ENCODE data around the gene HACL1.
A peak's percentile ranks its signal among the peaks of the same experiment; 100 is the strongest.

HACL1 gene

GRCh38 chr3:15637131-15637951 lies 36.0 kb upstream of the HACL1 start:
- peaks cover 0 to 14% (median 2%) of the 10 kb centered on the region in 5 donors for H3K36me3 ChIP-seq (ENCODE audit: control insufficient read depth in 5 of 5, insufficient read depth in 5 of 5, low read length in 5 of 5)
- no peaks in the 10 kb centered on the region for H3K9me3 ChIP-seq (ENCODE audit: control insufficient read depth in 5 of 5, low read length in 5 of 5)
- H3K27ac ChIP-seq (ENCODE audit: low read depth, low read length) = peak overlapping the region; percentile 88
- peaks cover 11 to 45% (median 38%) of the 10 kb centered on the region in 5 donors for H3K4me1 ChIP-seq (ENCODE audit: control insufficient read depth in 5 of 5, insufficient read depth in 5 of 5, low read length in 5 of 5)
- no peaks in the 10 kb centered on the region for H3K27me3 ChIP-seq (ENCODE audit: control insufficient read depth in 5 of 5, insufficient read depth in 4 of 5, low read length in 5 of 5)
- peak overlapping the region in 2 of 5 donors; percentile 35 to 58 for H3K9ac ChIP-seq (ENCODE audit: low read length in 5 of 5)
- H3K4me3 ChIP-seq (ENCODE audit: low read depth in 1 of 5, low read length in 5 of 5) = no peak overlapping the region

GRCh38 chr3:15636028-15636709 lies 34.8 kb upstream of the HACL1 start:
- peak overlapping the region; percentile 88 for H3K27ac ChIP-seq (ENCODE audit: low read depth, low read length)
- H3K27me3 ChIP-seq (ENCODE audit: control insufficient read depth in 5 of 5, insufficient read depth in 4 of 5, low read length in 5 of 5) = no peaks in the 10 kb centered on the region
- peaks cover 0 to 8% (median 0%) of the 10 kb centered on the region in 5 donors for H3K36me3 ChIP-seq (ENCODE audit: control insufficient read depth in 5 of 5, insufficient read depth in 5 of 5, low read length in 5 of 5)
- H3K9ac ChIP-seq (ENCODE audit: low read length in 5 of 5) = peak overlapping the region in 4 of 5 donors; percentile 4 to 48 (median 22)
- H3K9me3 ChIP-seq (ENCODE audit: control insufficient read depth in 5 of 5, low read length in 5 of 5) = no peaks in the 10 kb centered on the region
- peak overlapping the region in 4 of 5 donors; percentile 2 to 46 (median 18) for H3K4me3 ChIP-seq (ENCODE audit: low read depth in 1 of 5, low read length in 5 of 5)
- peaks cover 11 to 54% (median 42%) of the 10 kb centered on the region in 5 donors for H3K4me1 ChIP-seq (ENCODE audit: control insufficient read depth in 5 of 5, insufficient read depth in 5 of 5, low read length in 5 of 5)

GRCh38 chr3:15635121-15635661 lies 33.8 kb upstream of the HACL1 start:
- peak overlapping the region; percentile 88 for H3K27ac ChIP-seq (ENCODE audit: low read depth, low read length)
- H3K9me3 ChIP-seq (ENCODE audit: control insufficient read depth in 5 of 5, low read length in 5 of 5) = no peaks in the 10 kb centered on the region
- peak overlapping the region in 3 of 5 donors; percentile 2 to 29 (median 25) for H3K4me3 ChIP-seq (ENCODE audit: low read depth in 1 of 5, low read length in 5 of 5)
- H3K4me1 ChIP-seq (ENCODE audit: control insufficient read depth in 5 of 5, insufficient read depth in 5 of 5, low read length in 5 of 5) = peaks cover 9 to 64% (median 48%) of the 10 kb centered on the region in 5 donors
- H3K9ac ChIP-seq (ENCODE audit: low read length in 5 of 5) = peak overlapping the region in 1 of 5 donors; percentile 6
- H3K27me3 ChIP-seq (ENCODE audit: control insufficient read depth in 5 of 5, insufficient read depth in 4 of 5, low read length in 5 of 5) = no peaks in the 10 kb centered on the region
- peaks cover 0 to 8% (median 0%) of the 10 kb centered on the region in 5 donors for H3K36me3 ChIP-seq (ENCODE audit: control insufficient read depth in 5 of 5, insufficient read depth in 5 of 5, low read length in 5 of 5)

GRCh38 chr3:15634671-15635070 lies 33.3 kb upstream of the HACL1 start:
- Histone ChIP-seq H3K27me3 (ENCODE audit: control insufficient read depth in 5 of 5, insufficient read depth in 4 of 5, low read length in 5 of 5) (no peaks in the 10 kb centered on the region), H3K9me3 (ENCODE audit: control insufficient read depth in 5 of 5, low read length in 5 of 5) (no peaks in the 10 kb centered on the region), H3K4me1 (ENCODE audit: control insufficient read depth in 5 of 5, insufficient read depth in 5 of 5, low read length in 5 of 5) (peaks cover 9 to 68% (median 52%) of the 10 kb centered on the region in 5 donors), H3K36me3 (ENCODE audit: control insufficient read depth in 5 of 5, insufficient read depth in 5 of 5, low read length in 5 of 5) (peaks cover 0 to 8% (median 0%) of the 10 kb centered on the region in 5 donors), H3K27ac (ENCODE audit: low read depth, low read length) (peak overlapping the region; percentile 88), H3K9ac (ENCODE audit: low read length in 5 of 5) (peak overlapping the region in 2 of 5 donors; percentile 11 to 41), H3K4me3 (ENCODE audit: low read depth in 1 of 5, low read length in 5 of 5) (peak overlapping the region in 1 of 5 donors; percentile 25)

- Histone ChIP-seq H3K9ac (ENCODE audit: low read length in 5 of 5) (peak overlapping the region in 3 of 5 donors; percentile 3 to 41 (median 11)), H3K27ac (ENCODE audit: low read depth, low read length) (peak overlapping the region; percentile 88), H3K4me1 (ENCODE audit: control insufficient read depth in 5 of 5, insufficient read depth in 5 of 5, low read length in 5 of 5) (peaks cover 9 to 68% (median 53%) of the 10 kb centered on the region in 5 donors), H3K9me3 (ENCODE audit: control insufficient read depth in 5 of 5, low read length in 5 of 5) (no peaks in the 10 kb centered on the region), H3K27me3 (ENCODE audit: control insufficient read depth in 5 of 5, insufficient read depth in 4 of 5, low read length in 5 of 5) (no peaks in the 10 kb centered on the region), H3K4me3 (ENCODE audit: low read depth in 1 of 5, low read length in 5 of 5) (no peak overlapping the region), H3K36me3 (ENCODE audit: control insufficient read depth in 5 of 5, insufficient read depth in 5 of 5, low read length in 5 of 5) (peaks cover 0 to 8% (median 0%) of the 10 kb centered on the region in 5 donors)
These were observed 32.6 kb upstream of the HACL1 start for GRCh38 chr3:15633766-15634598.

GRCh38 chr3:15633159-15633558 lies 31.8 kb upstream of the HACL1 start:
- Histone ChIP-seq H3K36me3 (ENCODE audit: control insufficient read depth in 5 of 5, insufficient read depth in 5 of 5, low read length in 5 of 5) (peaks cover 0 to 8% (median 0%) of the 10 kb centered on the region in 5 donors), H3K9me3 (ENCODE audit: control insufficient read depth in 5 of 5, low read length in 5 of 5) (no peaks in the 10 kb centered on the region), H3K9ac (ENCODE audit: low read length in 5 of 5) (no peak overlapping the region), H3K4me3 (ENCODE audit: low read depth in 1 of 5, low read length in 5 of 5) (no peak overlapping the region), H3K4me1 (ENCODE audit: control insufficient read depth in 5 of 5, insufficient read depth in 5 of 5, low read length in 5 of 5) (peaks cover 9 to 68% (median 53%) of the 10 kb centered on the region in 5 donors), H3K27ac (ENCODE audit: low read depth, low read length) (peak overlapping the region; percentile 88), H3K27me3 (ENCODE audit: control insufficient read depth in 5 of 5, insufficient read depth in 4 of 5, low read length in 5 of 5) (no peaks in the 10 kb centered on the region)

GRCh38 chr3:15632212-15632580 lies 30.8 kb upstream of the HACL1 start:
- H3K36me3 ChIP-seq (ENCODE audit: control insufficient read depth in 5 of 5, insufficient read depth in 5 of 5, low read length in 5 of 5) = peaks cover 0 to 3% (median 0%) of the 10 kb centered on the region in 5 donors
- H3K4me3 ChIP-seq (ENCODE audit: low read depth in 1 of 5, low read length in 5 of 5) = no peak overlapping the region
- H3K9ac ChIP-seq (ENCODE audit: low read length in 5 of 5) = no peak overlapping the region
- H3K27ac ChIP-seq (ENCODE audit: low read depth, low read length) = peak overlapping the region; percentile 89
- no peaks in the 10 kb centered on the region for H3K9me3 ChIP-seq (ENCODE audit: control insufficient read depth in 5 of 5, low read length in 5 of 5)
- no peaks in the 10 kb centered on the region for H3K27me3 ChIP-seq (ENCODE audit: control insufficient read depth in 5 of 5, insufficient read depth in 4 of 5, low read length in 5 of 5)
- peaks cover 9 to 60% (median 52%) of the 10 kb centered on the region in 5 donors for H3K4me1 ChIP-seq (ENCODE audit: control insufficient read depth in 5 of 5, insufficient read depth in 5 of 5, low read length in 5 of 5)

- Histone ChIP-seq H3K4me3 (ENCODE audit: low read depth in 1 of 5, low read length in 5 of 5) (no peak overlapping the region), H3K36me3 (ENCODE audit: control insufficient read depth in 5 of 5, insufficient read depth in 5 of 5, low read length in 5 of 5) (peaks cover 0 to 4% (median 0%) of the 10 kb centered on the region in 5 donors), H3K9ac (ENCODE audit: low read length in 5 of 5) (no peak overlapping the region), H3K27me3 (ENCODE audit: control insufficient read depth in 5 of 5, insufficient read depth in 4 of 5, low read length in 5 of 5) (no peaks in the 10 kb centered on the region), H3K4me1 (ENCODE audit: control insufficient read depth in 5 of 5, insufficient read depth in 5 of 5, low read length in 5 of 5) (peaks cover 9 to 55% (median 49%) of the 10 kb centered on the region in 5 donors), H3K9me3 (ENCODE audit: control insufficient read depth in 5 of 5, low read length in 5 of 5) (no peaks in the 10 kb centered on the region), H3K27ac (ENCODE audit: low read depth, low read length) (peak overlapping the region; percentile 89)
These were observed 30.2 kb upstream of the HACL1 start for GRCh38 chr3:15631426-15632211.

Data from subcutaneous abdominal adipose tissue (tissue), 5 donors.